Activated B cell treated with CpG ODN at 0.5 μM for 24 hours (primary cell): ENCODE measurements around the gene IL33. TPM values are rescaled to one million over a fixed set of nuclear protein-coding genes. Genes with fewer than 3 reads are reported as not detected.

Source experiments
- ATAC-seq: fragments of 200-7000 bp; cut with Tn5 transposase; one replicate; pipeline ENCODE4 v1.10.0; 2021; ENCODE audit warnings: low read depth, mild to moderate bottlenecking, moderate library complexity
- CTCF ChIA-PET: fragments of 350-600 bp; sonication (Branson Sonifier 250); formaldehyde crosslinking; loops from one replicate; lab custom pipeline; 2021; ENCODE audit warnings: antibody characterized with exemption; lab: Charles Lee
- POLR2A ChIA-PET: fragments of 350-600 bp; sonication (Branson Sonifier 250); formaldehyde crosslinking; loops from one replicate; lab custom pipeline; 2021; ENCODE audit warnings: antibody characterized with exemption; lab: Charles Lee
- DNase-seq: peaks from one replicate; pipeline ENCODE4 v3.0.0; 2022
- H3K27ac Mint-ChIP-seq: one replicate; pipeline ENCODE4 v1.8.0; 2020; ENCODE audit warnings: mixed read lengths
- H3K27me3 Mint-ChIP-seq: one replicate; pipeline ENCODE4 v1.8.0; 2021; ENCODE audit warnings: mixed read lengths
- H3K36me3 Mint-ChIP-seq: one replicate; pipeline ENCODE4 v1.8.0; 2021; ENCODE audit warnings: low read depth, mixed read lengths
- H3K4me1 Mint-ChIP-seq: one replicate; pipeline ENCODE4 v1.8.0; 2021; ENCODE audit warnings: mixed read lengths
- H3K4me3 Mint-ChIP-seq: one replicate; pipeline ENCODE4 v1.8.0; 2020; ENCODE audit warnings: mild to moderate bottlenecking, mixed read lengths
- H3K9me3 Mint-ChIP-seq: one replicate; pipeline ENCODE4 v1.8.0; 2020; ENCODE audit warnings: mixed read lengths
- intact Hi-C: fragments of 100-400 bp; cut with micrococcal nuclease; formaldehyde crosslinking; loops from one replicate; pipeline ENCODE4 v1.15.1; 2024
- total RNA-seq: library from RNA; stranded (reverse); gene quantifications from 2 replicates; pipeline ENCODE4 v1.2.3, GENCODE V29; 2022
- TF ChIP-seq, protein P1 (sequence below): fragments of 200-600 bp; IDR thresholded peaks from one replicate; pipeline ENCODE4 v1.8.0; 2022; ENCODE audit warnings: antibody characterized with exemption, mild to moderate bottlenecking

The IL33 gene
- total RNA-seq, 1 donor from 2014 or later: not detected

DNA sequence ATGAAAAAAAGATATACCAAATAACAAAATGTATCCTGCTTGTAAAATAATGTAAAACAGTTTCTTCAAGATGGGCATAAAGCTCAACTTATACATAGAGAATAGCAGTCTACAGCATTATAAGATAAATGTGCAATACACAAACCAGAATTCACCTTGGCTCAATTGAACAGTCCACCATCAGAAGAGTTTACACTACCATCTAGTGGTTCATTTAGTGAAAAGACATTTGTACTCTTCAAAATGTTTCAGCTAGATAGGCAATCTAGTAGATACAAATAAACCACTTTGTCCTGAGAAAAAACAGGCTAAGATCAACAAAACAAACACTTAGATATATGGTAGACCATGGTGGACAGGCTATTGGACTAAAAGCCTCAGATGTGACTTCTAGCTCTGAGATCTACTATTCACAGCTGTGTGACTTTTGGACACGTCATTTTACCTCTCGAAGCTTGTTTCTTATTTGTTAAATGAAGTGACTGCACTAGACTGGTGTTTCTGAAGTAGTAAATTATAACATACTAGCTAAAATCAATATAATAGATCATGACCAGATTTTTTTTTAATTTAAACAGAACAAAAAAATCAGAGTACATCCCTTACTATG, 90.5 kb downstream of the IL33 start:
- intact Hi-C loops: no loop called here
- H3K9me3 Mint-ChIP-seq: no peaks in the 10 kb centered on the region
- ChIA-PET CTCF (interaction anchor here (0.7 to 2.0 kb wide), 6 partner anchors 240 to 1556 kb away, joined by 3 to 25 read pairs (median 3); no protein-coding TSS in a partner anchor), POLR2A (interaction anchor here (0.6 kb wide), 1 partner anchor 697 kb away, joined by 4 read pairs; no protein-coding TSS in a partner anchor)
- DNase-seq (no peak), ATAC-seq (no peak)
- TF ChIP-seq, protein P1, sequence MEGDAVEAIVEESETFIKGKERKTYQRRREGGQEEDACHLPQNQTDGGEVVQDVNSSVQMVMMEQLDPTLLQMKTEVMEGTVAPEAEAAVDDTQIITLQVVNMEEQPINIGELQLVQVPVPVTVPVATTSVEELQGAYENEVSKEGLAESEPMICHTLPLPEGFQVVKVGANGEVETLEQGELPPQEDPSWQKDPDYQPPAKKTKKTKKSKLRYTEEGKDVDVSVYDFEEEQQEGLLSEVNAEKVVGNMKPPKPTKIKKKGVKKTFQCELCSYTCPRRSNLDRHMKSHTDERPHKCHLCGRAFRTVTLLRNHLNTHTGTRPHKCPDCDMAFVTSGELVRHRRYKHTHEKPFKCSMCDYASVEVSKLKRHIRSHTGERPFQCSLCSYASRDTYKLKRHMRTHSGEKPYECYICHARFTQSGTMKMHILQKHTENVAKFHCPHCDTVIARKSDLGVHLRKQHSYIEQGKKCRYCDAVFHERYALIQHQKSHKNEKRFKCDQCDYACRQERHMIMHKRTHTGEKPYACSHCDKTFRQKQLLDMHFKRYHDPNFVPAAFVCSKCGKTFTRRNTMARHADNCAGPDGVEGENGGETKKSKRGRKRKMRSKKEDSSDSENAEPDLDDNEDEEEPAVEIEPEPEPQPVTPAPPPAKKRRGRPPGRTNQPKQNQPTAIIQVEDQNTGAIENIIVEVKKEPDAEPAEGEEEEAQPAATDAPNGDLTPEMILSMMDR: no peak
- no peaks in the 10 kb centered on the region for H3K36me3 Mint-ChIP-seq
- no peak overlapping the region for H3K27ac Mint-ChIP-seq
- no peaks in the 10 kb centered on the region for H3K4me1 Mint-ChIP-seq
- H3K4me3 Mint-ChIP-seq: no peak overlapping the region
- H3K27me3 Mint-ChIP-seq: peaks cover 13% of the 10 kb centered on the region

Other genes with a start within 250 kb of the IL33 start
- gene RANBP6, start 200.2 kb upstream of the IL33 start, total RNA-seq: 21.6 and 22.5 TPM in 2 replicates
- not detected in 2 replicates for gene TPD52L3, start 112.6 kb downstream of the IL33 start, total RNA-seq
- 81.1 and 114 TPM in 2 replicates for gene UHRF2, start 197.4 kb downstream of the IL33 start, total RNA-seq